Measurements from ENCODE around the gene ASGR1.
"Not testable (repeated sequence)": the region's sequence is repeated elsewhere in the genome, so short reads cannot be mapped to it uniquely, and the experiment has no call there.

DNA sequence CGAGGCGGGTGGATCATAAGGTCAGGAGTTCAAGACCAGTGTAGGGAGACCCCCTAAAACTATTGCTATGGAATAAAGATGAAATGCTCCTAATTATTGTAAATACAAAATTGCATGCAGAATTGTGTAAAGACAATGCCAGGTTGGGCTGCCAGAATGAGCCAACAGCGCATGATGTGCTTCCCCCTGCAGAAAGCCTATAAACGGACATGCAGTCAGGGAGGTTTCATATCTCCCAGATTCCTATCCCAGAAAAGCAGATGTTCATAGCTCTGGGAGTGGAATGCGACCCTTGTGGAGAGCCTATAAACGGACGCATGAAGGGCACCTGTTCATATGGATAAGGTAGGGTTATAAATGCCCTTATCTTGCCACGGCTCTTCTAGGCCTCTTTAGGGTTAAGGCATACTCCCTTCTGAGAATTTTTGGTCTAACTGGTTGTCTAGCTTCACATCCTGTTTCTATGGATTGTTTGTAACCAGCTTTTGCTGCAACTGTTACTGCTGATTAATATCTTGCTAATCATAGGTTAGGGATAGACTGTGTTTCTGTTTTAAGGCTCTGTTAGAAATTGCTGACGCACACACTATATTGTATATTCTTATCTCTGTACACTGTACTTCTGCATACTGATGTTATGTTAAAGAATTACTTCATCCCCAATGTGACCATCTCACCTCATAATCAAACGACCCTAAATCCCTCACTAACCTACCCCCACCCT is 10.2 kb downstream of the ASGR1 start:
- TF ChIP-seq, protein P1, sequence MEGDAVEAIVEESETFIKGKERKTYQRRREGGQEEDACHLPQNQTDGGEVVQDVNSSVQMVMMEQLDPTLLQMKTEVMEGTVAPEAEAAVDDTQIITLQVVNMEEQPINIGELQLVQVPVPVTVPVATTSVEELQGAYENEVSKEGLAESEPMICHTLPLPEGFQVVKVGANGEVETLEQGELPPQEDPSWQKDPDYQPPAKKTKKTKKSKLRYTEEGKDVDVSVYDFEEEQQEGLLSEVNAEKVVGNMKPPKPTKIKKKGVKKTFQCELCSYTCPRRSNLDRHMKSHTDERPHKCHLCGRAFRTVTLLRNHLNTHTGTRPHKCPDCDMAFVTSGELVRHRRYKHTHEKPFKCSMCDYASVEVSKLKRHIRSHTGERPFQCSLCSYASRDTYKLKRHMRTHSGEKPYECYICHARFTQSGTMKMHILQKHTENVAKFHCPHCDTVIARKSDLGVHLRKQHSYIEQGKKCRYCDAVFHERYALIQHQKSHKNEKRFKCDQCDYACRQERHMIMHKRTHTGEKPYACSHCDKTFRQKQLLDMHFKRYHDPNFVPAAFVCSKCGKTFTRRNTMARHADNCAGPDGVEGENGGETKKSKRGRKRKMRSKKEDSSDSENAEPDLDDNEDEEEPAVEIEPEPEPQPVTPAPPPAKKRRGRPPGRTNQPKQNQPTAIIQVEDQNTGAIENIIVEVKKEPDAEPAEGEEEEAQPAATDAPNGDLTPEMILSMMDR (IDR thresholded peaks at IDR 0.05): not testable (repeated sequence)
- not testable (repeated sequence) for TF ChIP-seq POLR2A (IDR thresholded peaks at IDR 0.05)

Measured in uterus (tissue), 2 donors.